ENCODE results near the gene CLDN16. TPM values are rescaled to one million over a fixed set of nuclear protein-coding genes. Genes with fewer than 3 reads are reported as not detected.

CLDN16 gene
- polyA plus RNA-seq, 1 donor: 0.15 TPM

DNA sequence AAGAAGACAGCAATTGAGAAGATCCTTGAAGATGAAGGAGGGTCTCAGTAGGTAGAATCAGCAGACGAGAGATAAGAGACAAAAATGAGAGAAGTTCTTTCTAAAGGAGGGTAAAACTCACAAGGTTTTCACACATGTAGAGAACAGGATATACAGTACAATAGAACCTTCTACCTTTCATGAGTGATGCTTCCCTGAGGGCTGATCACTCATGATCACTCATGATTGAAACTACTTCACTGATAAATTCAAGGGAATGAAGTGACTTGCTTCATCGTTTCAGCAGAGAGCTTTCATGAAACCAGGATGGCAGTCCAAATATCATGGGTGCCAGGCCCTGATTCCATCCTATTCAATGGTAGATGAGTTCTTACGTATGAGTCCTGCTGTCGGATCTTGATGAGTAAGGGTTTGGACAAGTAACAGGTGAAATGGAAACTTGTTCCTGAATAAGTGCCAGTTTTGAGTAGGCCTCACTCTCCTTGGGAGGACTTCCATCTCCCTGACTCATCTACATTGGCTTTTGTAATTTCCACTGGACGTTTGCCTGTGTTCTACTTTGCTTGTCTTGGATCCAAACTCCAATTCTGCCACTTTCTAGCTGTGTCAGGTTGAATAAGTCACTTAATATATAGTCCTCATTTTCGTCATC is 9.6 kb upstream of the CLDN16 start:
- H3K27me3 ChIP-seq (ENCODE audit: control insufficient read depth, insufficient read depth, low read length): no peaks in the 10 kb centered on the region
- 86% methylated on average over 3 of the region's 6 CpGs for WGBS (ENCODE audit: insufficient coverage, low lambda C conversion rate)
- no peaks in the 10 kb centered on the region for H3K9me3 ChIP-seq (ENCODE audit: control insufficient read depth, low read depth, low read length)
- no peaks in the 10 kb centered on the region for H3K36me3 ChIP-seq (ENCODE audit: control insufficient read depth, insufficient read depth, low read length)
- H3K27ac ChIP-seq (ENCODE audit: low read length): no peak overlapping the region
- H3K4me3 ChIP-seq (ENCODE audit: low read length): no peak overlapping the region
- no peaks in the 10 kb centered on the region for H3K4me1 ChIP-seq (ENCODE audit: control insufficient read depth, insufficient read depth, low read length)
- no peak for DNase-seq

DNA sequence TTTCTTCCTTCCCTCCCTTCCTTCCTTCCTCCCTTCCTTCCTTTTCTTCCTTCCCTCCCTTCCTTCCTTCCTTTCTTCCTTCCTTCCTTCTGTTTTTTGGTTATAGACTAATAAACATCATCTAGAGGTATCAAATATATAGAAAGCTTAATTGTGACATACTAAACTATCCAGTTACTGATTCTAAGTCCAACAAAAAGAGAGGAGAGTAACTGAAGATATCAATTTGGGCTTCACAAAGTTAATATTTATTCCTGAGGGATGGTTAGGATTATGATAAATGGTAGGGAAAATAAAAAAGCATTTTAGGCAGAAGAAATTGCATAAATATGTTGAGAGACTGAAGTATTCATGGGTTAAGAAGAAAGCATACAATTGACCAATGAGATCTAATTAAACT is 7.8 kb upstream of the CLDN16 start:
- H3K4me3 ChIP-seq (ENCODE audit: low read length): no peak overlapping the region
- no peak overlapping the region for H3K27ac ChIP-seq (ENCODE audit: low read length)
- H3K36me3 ChIP-seq (ENCODE audit: control insufficient read depth, insufficient read depth, low read length): no peaks in the 10 kb centered on the region
- DNase-seq: no peak
- no peaks in the 10 kb centered on the region for H3K4me1 ChIP-seq (ENCODE audit: control insufficient read depth, insufficient read depth, low read length)
- no peaks in the 10 kb centered on the region for H3K9me3 ChIP-seq (ENCODE audit: control insufficient read depth, low read depth, low read length)
- H3K27me3 ChIP-seq (ENCODE audit: control insufficient read depth, insufficient read depth, low read length): no peaks in the 10 kb centered on the region

DNA sequence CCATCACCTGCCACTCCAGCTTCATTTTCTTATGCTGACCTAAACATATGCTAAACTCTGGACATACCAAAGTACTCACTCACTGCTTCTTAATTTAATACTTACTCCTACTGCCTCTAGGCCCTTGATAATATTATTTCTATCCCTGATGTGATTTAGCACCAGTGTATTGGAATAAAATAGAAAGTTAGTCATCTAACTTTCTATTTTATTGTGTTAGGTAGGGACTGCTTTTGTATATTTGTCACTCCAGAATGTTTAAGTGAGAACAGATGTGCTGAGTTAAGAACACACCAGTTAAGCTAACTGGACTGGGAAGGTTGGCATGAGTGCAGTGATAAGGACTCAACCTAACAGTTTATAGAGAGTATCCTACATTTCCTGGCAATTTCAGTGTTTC is 6.5 kb upstream of the CLDN16 start:
- Histone ChIP-seq H3K27me3 (ENCODE audit: control insufficient read depth, insufficient read depth, low read length) (no peaks in the 10 kb centered on the region), H3K4me3 (ENCODE audit: low read length) (no peak overlapping the region), H3K27ac (ENCODE audit: low read length) (no peak overlapping the region), H3K36me3 (ENCODE audit: control insufficient read depth, insufficient read depth, low read length) (no peaks in the 10 kb centered on the region), H3K4me1 (ENCODE audit: control insufficient read depth, insufficient read depth, low read length) (no peaks in the 10 kb centered on the region), H3K9me3 (ENCODE audit: control insufficient read depth, low read depth, low read length) (no peaks in the 10 kb centered on the region)
- no peak for DNase-seq

DNA sequence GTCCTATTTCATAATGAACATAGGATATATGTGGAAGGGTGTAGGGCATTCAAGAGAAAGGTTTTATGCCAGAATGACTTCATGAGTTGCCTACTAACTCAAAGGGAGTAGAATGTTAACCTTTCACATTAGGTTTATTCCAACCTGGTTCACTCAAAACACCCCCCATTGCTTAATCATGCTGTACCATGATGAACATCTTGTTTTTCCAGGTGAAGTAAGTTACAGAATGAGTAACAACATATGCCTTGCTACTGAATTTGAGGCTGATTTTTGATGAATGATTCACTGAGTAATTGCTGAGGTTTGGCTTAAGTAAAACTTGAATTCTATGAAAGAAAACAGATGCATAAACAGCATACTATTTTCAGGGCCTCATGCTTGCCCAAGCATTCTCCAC is 5.9 kb upstream of the CLDN16 start:
- no peaks in the 10 kb centered on the region for H3K36me3 ChIP-seq (ENCODE audit: control insufficient read depth, insufficient read depth, low read length)
- no peak overlapping the region for H3K4me3 ChIP-seq (ENCODE audit: low read length)
- H3K27me3 ChIP-seq (ENCODE audit: control insufficient read depth, insufficient read depth, low read length): no peaks in the 10 kb centered on the region
- H3K4me1 ChIP-seq (ENCODE audit: control insufficient read depth, insufficient read depth, low read length): no peaks in the 10 kb centered on the region
- DNase-seq: no peak
- H3K9me3 ChIP-seq (ENCODE audit: control insufficient read depth, low read depth, low read length): no peaks in the 10 kb centered on the region
- H3K27ac ChIP-seq (ENCODE audit: low read length): no peak overlapping the region

DNA sequence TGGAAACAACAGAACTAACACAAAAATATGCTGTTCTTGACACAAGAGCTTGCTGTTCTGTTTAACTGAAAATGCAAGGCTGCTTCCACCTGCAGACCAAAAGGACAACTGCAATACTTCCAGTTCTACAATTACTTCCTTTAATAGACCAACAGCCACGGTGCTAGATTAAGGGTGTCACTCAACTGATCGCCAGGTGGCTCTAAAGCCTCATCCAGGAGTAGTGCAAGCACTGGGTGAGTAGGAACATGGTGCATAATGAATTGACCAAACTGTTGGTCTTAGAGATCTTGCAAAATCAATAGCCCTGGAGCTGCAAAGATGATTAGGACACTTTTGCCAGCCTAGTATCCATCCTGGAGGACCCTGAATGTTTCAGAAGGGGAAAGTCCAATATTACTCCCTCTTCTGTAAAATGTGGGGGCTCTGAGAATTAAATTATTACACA is 3.6 kb upstream of the CLDN16 start:
- no CpG with 5 or more reads among the region's 2 CpGs for WGBS (ENCODE audit: insufficient coverage, low lambda C conversion rate)
- Histone ChIP-seq H3K27ac (ENCODE audit: low read length) (no peak overlapping the region), H3K36me3 (ENCODE audit: control insufficient read depth, insufficient read depth, low read length) (no peaks in the 10 kb centered on the region), H3K4me3 (ENCODE audit: low read length) (no peak overlapping the region), H3K4me1 (ENCODE audit: control insufficient read depth, insufficient read depth, low read length) (no peaks in the 10 kb centered on the region), H3K27me3 (ENCODE audit: control insufficient read depth, insufficient read depth, low read length) (no peaks in the 10 kb centered on the region), H3K9me3 (ENCODE audit: control insufficient read depth, low read depth, low read length) (no peaks in the 10 kb centered on the region)
- DNase-seq: peak; percentile 60 to 73

DNA sequence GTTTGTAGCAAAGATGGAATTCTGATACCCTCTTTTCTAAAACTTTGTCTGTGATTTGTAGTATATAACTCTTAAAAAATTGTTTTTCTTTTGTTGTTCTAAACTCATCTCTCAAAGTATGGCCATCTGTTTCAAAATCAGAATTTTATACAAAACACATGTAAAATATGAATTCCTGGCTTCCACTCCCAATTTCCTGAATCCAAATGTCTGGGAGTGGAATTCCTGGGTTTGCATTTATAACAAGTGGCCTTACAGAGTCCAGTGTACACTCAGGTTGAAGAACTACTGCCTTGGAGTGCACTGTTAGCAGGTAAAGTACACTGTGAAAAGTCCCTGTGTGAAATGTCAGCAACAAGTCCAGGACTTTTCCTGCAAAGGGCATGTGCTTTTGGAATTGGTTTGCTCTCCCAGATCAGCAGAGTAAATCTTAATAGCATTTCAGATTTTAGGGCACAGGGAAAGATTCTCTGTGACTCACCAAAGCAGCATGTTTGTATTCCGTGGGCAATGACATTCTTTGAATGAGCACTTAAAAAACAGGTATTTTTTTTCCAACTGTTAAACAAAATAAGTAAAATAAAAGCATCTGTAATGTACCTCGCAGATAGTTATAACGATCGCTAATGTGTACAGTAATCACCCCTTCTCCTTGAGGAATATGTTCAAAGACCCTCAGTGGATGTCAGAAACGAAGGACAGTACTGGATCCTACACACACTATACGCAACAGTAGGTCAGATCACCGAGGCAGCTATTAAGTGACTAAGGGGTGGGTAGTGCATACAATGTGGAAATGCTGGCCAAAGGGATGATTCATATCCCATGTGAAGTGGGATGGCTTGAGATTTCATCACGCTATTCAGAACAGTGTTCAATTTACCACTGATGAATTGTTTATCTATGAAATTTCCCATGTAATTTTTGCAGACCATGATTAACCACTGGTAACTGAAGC is 2.0 kb upstream of the CLDN16 start:
- Histone ChIP-seq H3K36me3 (ENCODE audit: control insufficient read depth, insufficient read depth, low read length) (no peaks in the 10 kb centered on the region), H3K27me3 (ENCODE audit: control insufficient read depth, insufficient read depth, low read length) (no peaks in the 10 kb centered on the region), H3K4me1 (ENCODE audit: control insufficient read depth, insufficient read depth, low read length) (no peaks in the 10 kb centered on the region), H3K27ac (ENCODE audit: low read length) (no peak overlapping the region), H3K9me3 (ENCODE audit: control insufficient read depth, low read depth, low read length) (no peaks in the 10 kb centered on the region), H3K4me3 (ENCODE audit: low read length) (no peak overlapping the region)
- 40% methylated on average over 2 of the region's 8 CpGs for WGBS (ENCODE audit: insufficient coverage, low lambda C conversion rate)
- DNase-seq: no peak

DNA sequence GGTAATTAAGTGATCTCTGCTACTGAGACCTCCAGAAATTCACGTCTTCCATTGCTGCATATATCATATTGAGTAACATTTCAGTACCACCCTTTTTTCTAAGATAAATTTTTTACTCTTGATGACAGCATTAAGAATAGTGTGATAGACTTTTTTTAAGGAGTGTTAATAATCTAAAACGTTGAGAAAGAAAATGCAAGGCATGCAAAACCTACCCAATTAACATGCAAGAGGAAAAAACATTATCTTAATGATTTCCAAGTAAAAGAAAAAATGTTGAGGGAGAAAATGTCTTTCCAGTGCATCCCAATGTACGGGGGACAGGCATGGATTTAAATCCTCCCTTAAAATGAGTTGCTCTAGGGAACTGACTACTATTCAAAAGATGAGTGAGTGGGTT is 740 bp downstream of the CLDN16 start:
- Histone ChIP-seq H3K4me1 (ENCODE audit: control insufficient read depth, insufficient read depth, low read length) (no peaks in the 10 kb centered on the region), H3K27ac (ENCODE audit: low read length) (no peak overlapping the region), H3K36me3 (ENCODE audit: control insufficient read depth, insufficient read depth, low read length) (no peaks in the 10 kb centered on the region), H3K4me3 (ENCODE audit: low read length) (no peak overlapping the region), H3K9me3 (ENCODE audit: control insufficient read depth, low read depth, low read length) (no peaks in the 10 kb centered on the region), H3K27me3 (ENCODE audit: control insufficient read depth, insufficient read depth, low read length) (no peaks in the 10 kb centered on the region)
- WGBS (ENCODE audit: insufficient coverage, low lambda C conversion rate): 83% methylated on average over 2 of the region's 3 CpGs
- no peak for DNase-seq

DNA sequence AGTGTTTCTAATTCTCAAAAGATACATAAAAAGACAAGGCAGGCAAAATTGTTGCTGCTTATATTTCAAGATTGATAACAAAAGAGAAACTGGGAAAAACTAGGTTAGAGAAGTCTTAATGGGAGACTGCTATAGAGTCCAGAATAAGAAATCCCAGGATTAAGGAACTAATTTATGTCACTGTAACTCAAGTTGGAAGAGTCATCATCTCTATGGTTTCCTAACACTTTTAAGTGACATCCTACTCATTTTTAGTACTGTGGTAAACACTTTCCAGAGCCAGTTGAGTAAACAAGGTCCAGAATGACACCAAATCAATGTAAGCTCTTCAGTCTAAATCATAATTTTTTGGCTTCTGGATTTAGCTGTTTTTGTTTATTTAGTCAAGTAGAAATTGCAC is 8.0 kb downstream of the CLDN16 start:
- Histone ChIP-seq H3K27ac (ENCODE audit: low read length) (no peak overlapping the region), H3K9me3 (ENCODE audit: control insufficient read depth, low read depth, low read length) (no peaks in the 10 kb centered on the region)
- no peak for DNase-seq

DNA sequence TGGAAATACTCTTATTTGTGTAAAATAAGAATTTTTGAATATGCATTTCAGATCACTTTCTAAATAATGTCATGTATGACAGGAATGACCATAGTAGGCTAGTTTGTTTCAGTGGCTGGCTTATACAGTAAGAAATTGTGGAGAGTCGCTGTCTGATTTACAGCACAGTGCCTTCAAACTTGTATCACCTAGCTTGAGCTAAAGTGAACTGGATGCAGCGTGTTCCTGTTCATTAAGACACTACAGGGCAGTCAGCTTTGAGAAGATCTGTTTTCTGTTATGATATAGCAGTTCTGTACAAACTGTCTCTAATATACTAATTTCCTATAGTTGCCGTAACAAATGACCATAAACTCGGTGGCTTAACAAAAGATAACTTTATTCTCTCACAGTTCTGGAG is 9.9 kb downstream of the CLDN16 start:
- 83% methylated on average over 2 of the region's 4 CpGs for WGBS (ENCODE audit: insufficient coverage, low lambda C conversion rate)
- no peak overlapping the region for H3K27ac ChIP-seq (ENCODE audit: low read length)
- DNase-seq: no peak

More for the DNA sequence above, 8.0 kb downstream of the CLDN16 start:
- H3K4me1 ChIP-seq (ENCODE audit: control insufficient read depth, insufficient read depth, low read length): no peaks in the 10 kb centered on the region
- no peaks in the 10 kb centered on the region for H3K36me3 ChIP-seq (ENCODE audit: control insufficient read depth, insufficient read depth, low read length)
- no peaks in the 10 kb centered on the region for H3K27me3 ChIP-seq (ENCODE audit: control insufficient read depth, insufficient read depth, low read length)
- no peak overlapping the region for H3K4me3 ChIP-seq (ENCODE audit: low read length)

DNA sequence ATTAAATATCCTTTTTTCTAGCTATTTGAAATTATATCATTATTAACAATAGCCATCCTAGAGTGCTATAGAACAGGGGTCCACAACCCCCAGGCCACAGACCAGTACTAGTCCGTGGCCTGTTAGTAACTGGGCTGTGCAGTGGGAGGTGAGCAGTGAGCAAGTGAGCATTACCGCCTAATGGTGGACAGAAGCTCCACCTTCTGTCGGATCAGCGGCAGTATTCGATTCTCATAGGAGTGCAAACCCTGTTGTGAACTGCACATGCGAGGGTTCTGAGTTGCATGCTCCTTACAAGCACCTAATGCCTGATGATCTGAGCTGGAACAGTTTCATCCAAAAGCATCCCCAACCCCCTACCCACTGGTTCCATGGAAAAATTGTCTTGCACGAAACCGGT is 11.7 kb downstream of the CLDN16 start:
- Histone ChIP-seq H3K27me3 (ENCODE audit: control insufficient read depth, insufficient read depth, low read length) (no peaks in the 10 kb centered on the region), H3K27ac (ENCODE audit: low read length) (no peak overlapping the region), H3K36me3 (ENCODE audit: control insufficient read depth, insufficient read depth, low read length) (no peaks in the 10 kb centered on the region), H3K4me1 (ENCODE audit: control insufficient read depth, insufficient read depth, low read length) (no peaks in the 10 kb centered on the region), H3K9me3 (ENCODE audit: control insufficient read depth, low read depth, low read length) (no peaks in the 10 kb centered on the region), H3K4me3 (ENCODE audit: low read length) (no peak overlapping the region)
- 100% methylated on average over 2 of the region's 8 CpGs for WGBS (ENCODE audit: insufficient coverage, low lambda C conversion rate)
- DNase-seq: no peak

More for the DNA sequence above, 9.9 kb downstream of the CLDN16 start:
- no peaks in the 10 kb centered on the region for H3K4me1 ChIP-seq (ENCODE audit: control insufficient read depth, insufficient read depth, low read length)
- H3K27me3 ChIP-seq (ENCODE audit: control insufficient read depth, insufficient read depth, low read length): no peaks in the 10 kb centered on the region
- H3K4me3 ChIP-seq (ENCODE audit: low read length): no peak overlapping the region
- H3K9me3 ChIP-seq (ENCODE audit: control insufficient read depth, low read depth, low read length): no peaks in the 10 kb centered on the region
- H3K36me3 ChIP-seq (ENCODE audit: control insufficient read depth, insufficient read depth, low read length): no peaks in the 10 kb centered on the region

DNA sequence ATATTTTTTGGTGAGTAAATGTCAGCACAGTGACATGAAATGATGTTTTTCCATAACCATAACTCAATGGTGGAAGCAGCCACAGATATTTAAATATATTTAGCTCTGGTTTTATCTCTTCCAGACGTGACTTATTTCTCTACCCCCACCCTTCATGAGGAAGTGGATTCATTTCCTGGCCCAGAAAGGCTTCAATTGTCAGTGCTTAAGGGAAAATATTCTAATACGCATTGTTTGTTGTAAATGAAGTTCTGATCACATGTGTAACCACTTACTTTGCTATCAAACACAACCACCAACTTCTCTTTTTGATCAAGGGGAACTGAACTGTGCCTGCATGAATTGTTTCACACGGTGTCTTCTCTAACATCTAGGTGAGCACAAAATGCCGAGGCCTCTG is 14.0 kb downstream of the CLDN16 start:
- Histone ChIP-seq H3K9me3 (ENCODE audit: control insufficient read depth, low read depth, low read length) (no peaks in the 10 kb centered on the region), H3K4me3 (ENCODE audit: low read length) (no peak overlapping the region), H3K4me1 (ENCODE audit: control insufficient read depth, insufficient read depth, low read length) (no peaks in the 10 kb centered on the region), H3K27ac (ENCODE audit: low read length) (no peak overlapping the region), H3K36me3 (ENCODE audit: control insufficient read depth, insufficient read depth, low read length) (no peaks in the 10 kb centered on the region), H3K27me3 (ENCODE audit: control insufficient read depth, insufficient read depth, low read length) (no peaks in the 10 kb centered on the region)
- DNase-seq: no peak
- WGBS (ENCODE audit: insufficient coverage, low lambda C conversion rate): no CpG with 5 or more reads among the region's 4 CpGs

Data from large intestine (tissue), 3 donors.